Stomach (tissue), 4 donors: Measurements from ENCODE around the gene RARG.

Experiments
- EP300 ChIP-seq: sonication (generic); formaldehyde crosslinking; IDR thresholded peaks from one replicate; pipeline ENCODE4 v1.6.1; 2017; ENCODE audit warnings: antibody characterized with exemption
- POLR2A ChIP-seq, 4 donors: fragments of 450-650 bp; IDR thresholded peaks; one replicate each; pipeline ENCODE4 v1.6.1; 2016; ENCODE audit warnings: antibody characterized with exemption in 4 of 4, control low read depth in 2 of 4, mild to moderate bottlenecking in 1 of 4, moderate library complexity in 1 of 4
- POLR2AphosphoS5 ChIP-seq, 3 donors: sonication (generic); formaldehyde crosslinking; IDR thresholded peaks; one replicate each; pipeline ENCODE4 v1.6.1; 2016; ENCODE audit warnings: antibody characterized with exemption in 3 of 3
- TF ChIP-seq, protein P1 (sequence below), 7 experiments: fragments of 450-650 bp in 4 of 7; fragments of 200-600 bp in 3 of 7; sonication (generic) in 3 of 7; IDR thresholded peaks; one replicate each; pipeline ENCODE4 v1.5.1; 2016 to 2019; ENCODE audit warnings: antibody characterized with exemption in 7 of 7, control low read depth in 2 of 7, mild to moderate bottlenecking in 1 of 7

- TF ChIP-seq POLR2A (IDR thresholded peaks at IDR 0.05) (no peak), EP300 (no peak), POLR2AphosphoS5 (IDR thresholded peaks at IDR 0.05) (no peak)
- TF ChIP-seq, protein P1, sequence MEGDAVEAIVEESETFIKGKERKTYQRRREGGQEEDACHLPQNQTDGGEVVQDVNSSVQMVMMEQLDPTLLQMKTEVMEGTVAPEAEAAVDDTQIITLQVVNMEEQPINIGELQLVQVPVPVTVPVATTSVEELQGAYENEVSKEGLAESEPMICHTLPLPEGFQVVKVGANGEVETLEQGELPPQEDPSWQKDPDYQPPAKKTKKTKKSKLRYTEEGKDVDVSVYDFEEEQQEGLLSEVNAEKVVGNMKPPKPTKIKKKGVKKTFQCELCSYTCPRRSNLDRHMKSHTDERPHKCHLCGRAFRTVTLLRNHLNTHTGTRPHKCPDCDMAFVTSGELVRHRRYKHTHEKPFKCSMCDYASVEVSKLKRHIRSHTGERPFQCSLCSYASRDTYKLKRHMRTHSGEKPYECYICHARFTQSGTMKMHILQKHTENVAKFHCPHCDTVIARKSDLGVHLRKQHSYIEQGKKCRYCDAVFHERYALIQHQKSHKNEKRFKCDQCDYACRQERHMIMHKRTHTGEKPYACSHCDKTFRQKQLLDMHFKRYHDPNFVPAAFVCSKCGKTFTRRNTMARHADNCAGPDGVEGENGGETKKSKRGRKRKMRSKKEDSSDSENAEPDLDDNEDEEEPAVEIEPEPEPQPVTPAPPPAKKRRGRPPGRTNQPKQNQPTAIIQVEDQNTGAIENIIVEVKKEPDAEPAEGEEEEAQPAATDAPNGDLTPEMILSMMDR (IDR thresholded peaks at IDR 0.05): peak in 1 of 7 experiments; percentile 1
Measured at GRCh38 chr12:53211476-53212381, 20.3 kb downstream of the RARG start.
